ENCODE measurements around the gene ATP6V0D1. TPM values are rescaled to one million over a fixed set of nuclear protein-coding genes. Genes with fewer than 3 reads are reported as not detected.
A peak's percentile ranks its signal among the peaks of the same experiment; 100 is the strongest.

Gene ATP6V0D1
- polyA plus RNA-seq, 4 donors = 98.8 to 158 (median 137) TPM

DNA sequence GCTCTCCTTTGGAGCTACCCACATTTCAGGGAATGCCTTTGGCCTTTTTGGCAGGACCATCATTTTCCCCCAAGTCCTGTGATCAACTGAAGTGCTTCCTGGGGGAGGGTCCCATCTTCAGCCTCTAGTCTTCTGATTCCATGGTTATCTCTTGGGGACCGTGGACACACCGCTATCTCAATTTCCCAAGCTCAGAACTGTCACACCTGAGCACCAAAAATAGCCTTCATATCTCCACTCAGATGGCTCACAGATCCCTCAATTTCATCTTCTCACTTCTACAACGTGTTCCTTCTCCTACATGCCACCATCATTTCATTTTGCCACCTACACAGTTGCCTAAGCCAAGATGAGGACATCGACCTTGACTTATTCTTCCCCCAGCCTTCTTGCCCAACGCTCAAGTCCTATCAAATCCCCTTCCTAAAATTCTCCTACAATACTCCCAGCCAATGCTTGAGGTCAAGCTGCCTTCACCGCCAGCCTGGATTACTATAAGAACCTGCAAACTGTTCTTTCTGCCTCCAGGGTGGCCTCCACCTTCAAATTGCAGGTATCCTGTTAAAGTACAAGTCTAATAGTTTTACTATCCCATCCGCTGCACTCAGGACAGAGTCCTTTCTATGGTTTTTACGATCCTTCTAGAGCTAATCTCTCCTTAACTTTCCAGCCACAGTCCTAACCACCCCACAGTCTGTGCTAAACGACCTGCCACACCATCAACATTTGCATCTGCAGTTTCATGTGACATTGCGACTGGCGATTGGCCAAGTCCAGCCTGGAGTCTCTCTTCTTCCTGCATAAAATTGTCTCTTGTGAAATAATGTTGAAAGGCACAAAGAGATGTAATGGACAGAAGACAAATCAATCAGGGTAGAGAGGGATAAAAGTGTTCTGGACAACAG is 6.2 kb downstream of the ATP6V0D1 start:
- H3K27me3 ChIP-seq (ENCODE audit: control insufficient read depth in 3 of 3, insufficient read depth in 3 of 3, low read length in 3 of 3) = no peaks in the 10 kb centered on the region
- H3K36me3 ChIP-seq (ENCODE audit: control insufficient read depth in 3 of 3, insufficient read depth in 2 of 3, low read depth in 1 of 3, low read length in 3 of 3) = peaks cover 0 to 23% (median 0%) of the 10 kb centered on the region in 3 donors
- FAIRE-seq (no peak), DNase-seq (peak in 1 of 2 donors; percentile 88)
- H3K4me1 ChIP-seq (ENCODE audit: control insufficient read depth in 3 of 3, insufficient read depth in 2 of 3, low read depth in 1 of 3, low read length in 2 of 3) = peaks cover 3 to 26% (median 3%) of the 10 kb centered on the region in 3 donors
- H3K9me3 ChIP-seq (ENCODE audit: control insufficient read depth in 2 of 2, insufficient read depth in 1 of 2, low read depth in 1 of 2, low read length in 1 of 2) = no peaks in the 10 kb centered on the region
- no peak overlapping the region for H3K4me3 ChIP-seq (ENCODE audit: low read depth in 1 of 3, low read length in 3 of 3)
- H3K27ac ChIP-seq (ENCODE audit: low read depth in 1 of 3, low read length in 2 of 3) = peak overlapping the region in 1 of 3 donors; percentile 74
- WGBS, 3 donors = 77 to 82% (median 80%) methylated on average over 11 of the region's 11 CpGs

- DNase-seq = no peak
- peaks cover 3 to 21% (median 3%) of the 10 kb centered on the region in 3 donors for H3K4me1 ChIP-seq (ENCODE audit: control insufficient read depth in 3 of 3, insufficient read depth in 2 of 3, low read depth in 1 of 3, low read length in 2 of 3)
- no peaks in the 10 kb centered on the region for H3K27me3 ChIP-seq (ENCODE audit: control insufficient read depth in 3 of 3, insufficient read depth in 3 of 3, low read length in 3 of 3)
- H3K9me3 ChIP-seq (ENCODE audit: control insufficient read depth in 2 of 2, insufficient read depth in 1 of 2, low read depth in 1 of 2, low read length in 1 of 2) = no peaks in the 10 kb centered on the region
- H3K27ac ChIP-seq (ENCODE audit: low read depth in 1 of 3, low read length in 2 of 3) = no peak overlapping the region
- H3K36me3 ChIP-seq (ENCODE audit: control insufficient read depth in 3 of 3, insufficient read depth in 2 of 3, low read depth in 1 of 3, low read length in 3 of 3) = peaks cover 0 to 27% (median 0%) of the 10 kb centered on the region in 3 donors
- no peak for FAIRE-seq
- no peak overlapping the region for H3K4me3 ChIP-seq (ENCODE audit: low read depth in 1 of 3, low read length in 3 of 3)
- 87 to 91% (median 88%) methylated on average over 6 of the region's 6 CpGs for WGBS, 3 donors
Observed at GRCh38 chr16:67471758-67472384, 9.1 kb downstream of the ATP6V0D1 start.

GRCh38 chr16:67470359-67470758 is 10.6 kb downstream of the ATP6V0D1 start:
- Histone ChIP-seq H3K27ac (ENCODE audit: low read depth in 1 of 3, low read length in 2 of 3) (peak overlapping the region in 1 of 3 donors; percentile 1), H3K27me3 (ENCODE audit: control insufficient read depth in 3 of 3, insufficient read depth in 3 of 3, low read length in 3 of 3) (no peaks in the 10 kb centered on the region), H3K4me3 (ENCODE audit: low read depth in 1 of 3, low read length in 3 of 3) (no peak overlapping the region), H3K9me3 (ENCODE audit: control insufficient read depth in 2 of 2, insufficient read depth in 1 of 2, low read depth in 1 of 2, low read length in 1 of 2) (no peaks in the 10 kb centered on the region), H3K4me1 (ENCODE audit: control insufficient read depth in 3 of 3, insufficient read depth in 2 of 3, low read depth in 1 of 3, low read length in 2 of 3) (peaks cover 4 to 18% (median 5%) of the 10 kb centered on the region in 3 donors), H3K36me3 (ENCODE audit: control insufficient read depth in 3 of 3, insufficient read depth in 2 of 3, low read depth in 1 of 3, low read length in 3 of 3) (peaks cover 0 to 35% (median 0%) of the 10 kb centered on the region in 3 donors)
- WGBS, 3 donors = 58 to 80% (median 62%) methylated on average over 7 of the region's 7 CpGs
- FAIRE-seq (no peak), DNase-seq (no peak)

GRCh38 chr16:67468731-67469130 is 12.2 kb downstream of the ATP6V0D1 start:
- no peak for DNase-seq
- H3K27ac ChIP-seq (ENCODE audit: low read depth in 1 of 3, low read length in 2 of 3) = no peak overlapping the region
- H3K9me3 ChIP-seq (ENCODE audit: control insufficient read depth in 2 of 2, insufficient read depth in 1 of 2, low read depth in 1 of 2, low read length in 1 of 2) = no peaks in the 10 kb centered on the region
- peaks cover 0 to 47% (median 0%) of the 10 kb centered on the region in 3 donors for H3K36me3 ChIP-seq (ENCODE audit: control insufficient read depth in 3 of 3, insufficient read depth in 2 of 3, low read depth in 1 of 3, low read length in 3 of 3)
- no peak for FAIRE-seq
- no peaks in the 10 kb centered on the region for H3K27me3 ChIP-seq (ENCODE audit: control insufficient read depth in 3 of 3, insufficient read depth in 3 of 3, low read length in 3 of 3)
- 73 to 89% (median 78%) methylated on average over 5 of the region's 5 CpGs for WGBS, 3 donors
- no peak overlapping the region for H3K4me3 ChIP-seq (ENCODE audit: low read depth in 1 of 3, low read length in 3 of 3)
- peaks cover 6 to 14% (median 13%) of the 10 kb centered on the region in 3 donors for H3K4me1 ChIP-seq (ENCODE audit: control insufficient read depth in 3 of 3, insufficient read depth in 2 of 3, low read depth in 1 of 3, low read length in 2 of 3)

DNA sequence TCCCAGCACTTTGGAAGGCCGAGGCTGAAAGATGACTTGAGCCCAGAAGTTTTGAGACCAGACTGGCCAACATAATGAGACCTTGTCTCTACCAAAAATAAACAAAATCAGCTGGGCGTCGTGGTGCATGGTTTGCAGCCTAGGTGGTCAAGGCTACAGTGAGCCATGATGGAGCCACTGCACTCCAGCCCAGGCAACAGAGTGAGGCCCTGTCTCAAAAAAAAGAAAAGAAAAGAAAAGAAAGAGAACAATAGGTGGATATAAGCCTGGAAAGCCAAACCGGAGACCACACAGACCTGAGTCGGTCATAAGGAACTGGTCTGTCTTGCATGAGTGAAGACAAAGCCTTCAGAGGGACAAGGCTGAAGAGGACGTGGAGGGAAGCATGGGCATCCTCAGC is 14.4 kb downstream of the ATP6V0D1 start:
- no peaks in the 10 kb centered on the region for H3K9me3 ChIP-seq (ENCODE audit: control insufficient read depth in 2 of 2, insufficient read depth in 1 of 2, low read depth in 1 of 2, low read length in 1 of 2)
- H3K36me3 ChIP-seq (ENCODE audit: control insufficient read depth in 3 of 3, insufficient read depth in 2 of 3, low read depth in 1 of 3, low read length in 3 of 3) = peaks cover 0 to 53% (median 0%) of the 10 kb centered on the region in 3 donors
- no peak overlapping the region for H3K4me3 ChIP-seq (ENCODE audit: low read depth in 1 of 3, low read length in 3 of 3)
- H3K27me3 ChIP-seq (ENCODE audit: control insufficient read depth in 3 of 3, insufficient read depth in 3 of 3, low read length in 3 of 3) = no peaks in the 10 kb centered on the region
- DNase-seq (no peak), FAIRE-seq (no peak)
- 73 to 81% (median 78%) methylated on average over 6 of the region's 6 CpGs for WGBS, 3 donors
- peaks cover 6 to 34% (median 13%) of the 10 kb centered on the region in 3 donors for H3K4me1 ChIP-seq (ENCODE audit: control insufficient read depth in 3 of 3, insufficient read depth in 2 of 3, low read depth in 1 of 3, low read length in 2 of 3)
- H3K27ac ChIP-seq (ENCODE audit: low read depth in 1 of 3, low read length in 2 of 3) = no peak overlapping the region

- H3K27me3 ChIP-seq (ENCODE audit: control insufficient read depth in 3 of 3, insufficient read depth in 3 of 3, low read length in 3 of 3) = no peaks in the 10 kb centered on the region
- H3K9me3 ChIP-seq (ENCODE audit: control insufficient read depth in 2 of 2, insufficient read depth in 1 of 2, low read depth in 1 of 2, low read length in 1 of 2) = no peaks in the 10 kb centered on the region
- H3K27ac ChIP-seq (ENCODE audit: low read depth in 1 of 3, low read length in 2 of 3) = peak overlapping the region in 1 of 3 donors; percentile 93
- H3K4me1 ChIP-seq (ENCODE audit: control insufficient read depth in 3 of 3, insufficient read depth in 2 of 3, low read depth in 1 of 3, low read length in 2 of 3) = peaks cover 12 to 53% (median 25%) of the 10 kb centered on the region in 3 donors
- H3K4me3 ChIP-seq (ENCODE audit: low read depth in 1 of 3, low read length in 3 of 3) = no peak overlapping the region
- no peak for FAIRE-seq
- no peak for DNase-seq
- 91 to 100% (median 93%) methylated on average over 2 of the region's 2 CpGs for WGBS, 3 donors
- peaks cover 0 to 70% (median 0%) of the 10 kb centered on the region in 3 donors for H3K36me3 ChIP-seq (ENCODE audit: control insufficient read depth in 3 of 3, insufficient read depth in 2 of 3, low read depth in 1 of 3, low read length in 3 of 3)
Observed at GRCh38 chr16:67464565-67464964, 16.4 kb downstream of the ATP6V0D1 start.

- H3K27me3 ChIP-seq (ENCODE audit: control insufficient read depth in 3 of 3, insufficient read depth in 3 of 3, low read length in 3 of 3) = no peaks in the 10 kb centered on the region
- FAIRE-seq (no peak), DNase-seq (no peak)
- H3K4me1 ChIP-seq (ENCODE audit: control insufficient read depth in 3 of 3, insufficient read depth in 2 of 3, low read depth in 1 of 3, low read length in 2 of 3) = peaks cover 12 to 62% (median 25%) of the 10 kb centered on the region in 3 donors
- H3K4me3 ChIP-seq (ENCODE audit: low read depth in 1 of 3, low read length in 3 of 3) = no peak overlapping the region
- no peaks in the 10 kb centered on the region for H3K9me3 ChIP-seq (ENCODE audit: control insufficient read depth in 2 of 2, insufficient read depth in 1 of 2, low read depth in 1 of 2, low read length in 1 of 2)
- peak overlapping the region; percentile 87 to 99 (median 93) for H3K27ac ChIP-seq (ENCODE audit: low read depth in 1 of 3, low read length in 2 of 3)
- peaks cover 0 to 72% (median 0%) of the 10 kb centered on the region in 3 donors for H3K36me3 ChIP-seq (ENCODE audit: control insufficient read depth in 3 of 3, insufficient read depth in 2 of 3, low read depth in 1 of 3, low read length in 3 of 3)
- WGBS, 3 donors = 82 to 95% (median 83%) methylated on average over 4 of the region's 4 CpGs
Observed at GRCh38 chr16:67463691-67464090, 17.3 kb downstream of the ATP6V0D1 start.

- Histone ChIP-seq H3K9me3 (ENCODE audit: control insufficient read depth in 2 of 2, insufficient read depth in 1 of 2, low read depth in 1 of 2, low read length in 1 of 2) (no peaks in the 10 kb centered on the region), H3K27me3 (ENCODE audit: control insufficient read depth in 3 of 3, insufficient read depth in 3 of 3, low read length in 3 of 3) (no peaks in the 10 kb centered on the region), H3K4me1 (ENCODE audit: control insufficient read depth in 3 of 3, insufficient read depth in 2 of 3, low read depth in 1 of 3, low read length in 2 of 3) (peaks cover 12 to 67% (median 29%) of the 10 kb centered on the region in 3 donors), H3K36me3 (ENCODE audit: control insufficient read depth in 3 of 3, insufficient read depth in 2 of 3, low read depth in 1 of 3, low read length in 3 of 3) (peaks cover 0 to 78% (median 0%) of the 10 kb centered on the region in 3 donors), H3K27ac (ENCODE audit: low read depth in 1 of 3, low read length in 2 of 3) (peak overlapping the region; percentile 87 to 99 (median 93)), H3K4me3 (ENCODE audit: low read depth in 1 of 3, low read length in 3 of 3) (no peak overlapping the region)
- FAIRE-seq = no peak
- peak; percentile 73 to 92 for DNase-seq
- 30 to 67% (median 50%) methylated on average over 5 of the region's 5 CpGs for WGBS, 3 donors
Observed at GRCh38 chr16:67463059-67463458, 17.9 kb downstream of the ATP6V0D1 start.

Data from small intestine (tissue), 7 donors.